ENCODE data around the gene RMND5B.
A peak's percentile ranks its signal among the peaks of the same experiment; 100 is the strongest.
"Not testable (repeated sequence)": the region's sequence is repeated elsewhere in the genome, so short reads cannot be mapped to it uniquely, and the experiment has no call there.

RMND5B gene

DNA sequence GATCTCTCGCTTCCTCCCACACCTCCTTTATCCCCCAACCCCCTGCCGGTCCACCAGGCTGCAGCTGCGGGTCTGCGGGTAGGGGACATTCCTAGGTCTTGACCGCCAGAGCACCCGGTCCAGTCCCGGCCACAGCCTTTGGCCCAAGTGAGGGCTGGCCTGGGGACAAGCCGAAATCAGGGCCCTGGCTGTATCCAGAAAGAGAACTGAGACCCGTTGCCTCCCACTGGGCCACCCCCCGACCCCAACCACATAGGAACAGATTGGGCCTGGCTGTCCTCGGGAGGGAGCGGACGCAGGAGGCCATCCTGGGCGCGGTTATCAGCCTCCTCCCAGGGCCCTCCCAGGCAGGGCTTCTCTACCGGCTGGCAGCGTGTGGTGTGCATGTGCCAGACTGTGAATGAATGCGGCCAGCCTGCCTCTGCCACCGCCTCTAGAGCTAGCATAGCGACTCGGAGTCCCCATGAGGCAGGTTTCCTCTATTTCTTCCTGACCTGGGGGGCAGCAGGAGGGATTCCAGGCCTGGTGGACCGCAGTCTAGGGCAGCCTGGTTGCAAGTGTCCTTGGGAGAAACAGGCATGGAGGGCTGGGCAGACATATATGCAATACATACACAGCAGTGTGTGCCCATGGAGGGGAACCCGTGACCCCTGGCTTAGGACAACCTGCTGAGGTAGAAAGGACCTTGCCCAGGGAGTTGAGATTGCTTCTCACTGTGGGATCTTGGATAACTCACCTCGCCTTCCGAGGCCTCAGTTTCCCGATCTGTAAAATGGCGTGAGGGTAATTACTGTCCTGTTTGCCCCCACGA lies 16.3 kb upstream of the RMND5B start:
- no peak for DNase-seq

DNA sequence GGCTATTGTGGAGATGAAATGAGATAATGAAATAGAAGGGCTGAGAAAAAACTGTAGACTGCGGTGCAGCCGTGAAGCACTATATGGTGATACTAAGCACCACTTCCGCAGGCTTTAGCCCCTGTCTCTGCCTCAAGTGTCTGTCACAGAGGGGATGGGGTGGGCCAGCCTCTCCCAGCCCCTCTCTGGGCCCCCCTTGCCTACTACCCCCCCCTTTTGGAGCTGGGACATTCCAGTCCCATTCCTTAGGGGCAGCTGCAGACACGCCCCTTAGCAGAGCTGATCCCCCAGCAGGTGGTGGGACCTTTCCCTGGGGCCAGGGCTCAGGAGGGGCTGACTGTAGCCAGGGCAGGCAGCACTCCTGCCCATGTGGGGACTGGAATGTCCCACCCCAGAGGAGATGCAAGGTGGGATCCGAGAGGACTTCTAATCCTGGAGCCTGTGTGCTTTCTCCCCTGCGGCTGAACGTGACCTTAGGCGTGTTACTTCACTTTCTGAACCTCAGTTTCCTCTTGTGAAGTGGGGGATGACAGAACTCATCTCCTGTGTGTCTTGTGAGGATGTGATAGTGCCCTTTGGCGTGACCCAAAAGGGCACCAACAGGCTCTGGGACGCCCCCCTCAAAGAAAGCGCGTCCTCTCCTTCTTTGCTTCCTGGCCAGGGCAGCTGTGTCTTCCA lies 15.5 kb upstream of the RMND5B start:
- no peak for DNase-seq

DNA sequence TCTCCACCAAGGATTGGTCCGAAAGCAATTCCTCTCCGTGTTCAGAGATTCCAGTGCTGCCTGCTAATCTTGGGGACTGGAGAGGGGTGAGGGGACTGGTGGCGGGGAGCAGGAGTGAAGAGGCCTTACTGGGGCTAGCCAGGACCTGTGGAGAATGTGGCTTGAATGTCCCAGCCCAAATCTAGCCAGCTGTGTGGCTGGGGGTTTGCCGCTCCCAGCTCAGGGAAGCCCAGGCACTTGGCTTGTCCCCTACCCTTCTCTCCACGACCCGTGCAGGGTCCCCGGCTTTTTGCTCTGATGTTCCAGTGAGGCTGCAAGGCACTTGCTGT lies 15.0 kb upstream of the RMND5B start:
- DNase-seq: no peak

- no peak for DNase-seq
Observed at GRCh38 chr5:178116143-178116885, 14.5 kb upstream of the RMND5B start.

DNA sequence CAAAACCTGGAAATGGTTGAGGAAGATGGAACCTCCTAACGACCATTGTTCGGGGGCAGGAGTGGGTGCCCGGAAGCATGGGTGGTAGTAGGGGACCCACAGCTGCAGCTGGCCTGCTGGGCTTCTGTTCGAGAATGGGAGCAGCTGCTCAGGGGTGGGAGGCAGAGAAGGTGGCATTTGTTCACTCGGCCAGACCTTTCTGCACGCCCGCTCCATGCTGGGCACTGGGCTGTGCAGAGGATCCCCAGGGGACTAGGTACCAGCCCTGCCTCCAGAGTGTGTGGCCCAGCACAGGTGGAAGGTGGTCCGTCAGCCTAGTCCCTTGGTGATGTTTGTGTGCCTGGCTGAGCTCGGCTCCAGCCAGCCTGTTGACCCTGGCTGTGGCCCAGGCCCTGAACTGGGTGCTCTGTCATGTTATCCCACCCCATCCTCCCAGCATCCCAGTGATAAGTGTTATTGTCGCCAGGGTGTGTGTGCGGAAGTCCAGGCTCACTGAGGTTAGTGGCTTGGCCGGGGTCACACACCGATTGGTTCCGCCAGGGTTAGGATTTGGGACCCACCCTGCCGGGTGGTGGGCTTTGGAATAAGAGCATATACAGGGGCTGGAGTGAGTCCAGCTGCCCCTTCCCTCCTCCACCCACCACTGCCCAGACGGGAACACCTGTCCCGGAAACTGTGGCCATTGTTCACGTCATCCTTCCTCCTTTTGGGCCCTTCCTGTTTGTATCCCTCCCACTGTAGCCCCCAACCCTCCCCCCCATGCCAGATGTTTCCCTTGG lies 12.7 kb upstream of the RMND5B start:
- no peak for DNase-seq

DNA sequence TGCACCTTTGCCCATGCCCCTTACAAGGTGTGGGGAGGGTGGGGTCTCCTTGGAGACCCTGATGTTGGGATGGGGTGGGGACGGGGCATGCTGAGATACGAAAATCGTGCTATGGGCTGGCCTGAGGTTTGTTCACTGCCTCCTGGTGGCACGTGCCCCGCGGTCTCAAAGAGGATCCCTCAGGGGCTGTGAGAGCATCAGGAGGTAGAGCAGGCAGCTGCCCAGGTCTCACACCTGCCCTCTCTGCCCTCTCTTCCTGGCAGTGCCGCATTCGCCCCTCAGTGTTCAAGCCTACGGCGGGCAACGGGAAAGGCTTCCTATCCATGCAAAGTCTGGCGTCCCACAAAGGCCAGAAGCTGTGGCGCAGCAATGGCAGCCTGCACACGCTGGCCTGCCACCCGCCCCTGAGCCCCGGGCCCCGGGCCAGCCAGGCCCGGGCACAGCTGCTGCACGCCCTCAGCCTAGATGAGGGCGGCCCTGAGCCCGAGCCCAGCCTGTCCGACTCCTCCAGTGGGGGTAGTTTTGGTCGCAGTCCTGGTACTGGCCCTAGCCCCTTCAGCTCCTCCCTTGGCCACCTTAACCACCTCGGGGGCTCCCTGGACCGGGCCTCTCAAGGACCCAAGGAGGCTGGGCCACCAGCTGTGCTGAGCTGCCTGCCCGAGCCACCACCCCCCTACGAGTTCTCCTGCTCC lies 10.8 kb upstream of the RMND5B start:
- DNase-seq: no peak

GRCh38 chr5:178120607-178121357 lies 10.0 kb upstream of the RMND5B start:
- DNase-seq: peak; percentile 71

GRCh38 chr5:178121391-178122276 lies 9.2 kb upstream of the RMND5B start:
- DNase-seq: no peak

DNA sequence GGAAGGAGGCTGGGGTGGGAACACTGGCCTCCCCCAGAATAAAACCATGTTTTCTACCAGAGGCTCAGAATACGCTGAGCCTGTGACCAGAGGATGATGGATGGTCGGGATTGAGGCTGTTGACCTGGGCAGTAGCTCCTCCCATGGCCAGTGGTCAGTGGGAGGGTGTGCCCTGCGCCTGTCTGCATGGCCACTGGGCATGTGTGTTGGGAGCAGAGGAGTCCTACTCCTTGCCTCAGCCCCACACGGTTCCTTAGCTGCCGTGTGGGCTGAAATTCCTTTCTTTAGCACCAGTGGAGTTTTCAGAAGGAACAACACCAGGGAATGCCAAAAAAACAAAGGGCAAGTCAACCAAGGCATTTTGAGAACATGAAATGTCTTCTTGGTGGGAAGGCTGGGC lies 8.5 kb upstream of the RMND5B start:
- DNase-seq: no peak

- DNase-seq: no peak
Observed at GRCh38 chr5:178123094-178123965, 7.5 kb upstream of the RMND5B start.

DNA sequence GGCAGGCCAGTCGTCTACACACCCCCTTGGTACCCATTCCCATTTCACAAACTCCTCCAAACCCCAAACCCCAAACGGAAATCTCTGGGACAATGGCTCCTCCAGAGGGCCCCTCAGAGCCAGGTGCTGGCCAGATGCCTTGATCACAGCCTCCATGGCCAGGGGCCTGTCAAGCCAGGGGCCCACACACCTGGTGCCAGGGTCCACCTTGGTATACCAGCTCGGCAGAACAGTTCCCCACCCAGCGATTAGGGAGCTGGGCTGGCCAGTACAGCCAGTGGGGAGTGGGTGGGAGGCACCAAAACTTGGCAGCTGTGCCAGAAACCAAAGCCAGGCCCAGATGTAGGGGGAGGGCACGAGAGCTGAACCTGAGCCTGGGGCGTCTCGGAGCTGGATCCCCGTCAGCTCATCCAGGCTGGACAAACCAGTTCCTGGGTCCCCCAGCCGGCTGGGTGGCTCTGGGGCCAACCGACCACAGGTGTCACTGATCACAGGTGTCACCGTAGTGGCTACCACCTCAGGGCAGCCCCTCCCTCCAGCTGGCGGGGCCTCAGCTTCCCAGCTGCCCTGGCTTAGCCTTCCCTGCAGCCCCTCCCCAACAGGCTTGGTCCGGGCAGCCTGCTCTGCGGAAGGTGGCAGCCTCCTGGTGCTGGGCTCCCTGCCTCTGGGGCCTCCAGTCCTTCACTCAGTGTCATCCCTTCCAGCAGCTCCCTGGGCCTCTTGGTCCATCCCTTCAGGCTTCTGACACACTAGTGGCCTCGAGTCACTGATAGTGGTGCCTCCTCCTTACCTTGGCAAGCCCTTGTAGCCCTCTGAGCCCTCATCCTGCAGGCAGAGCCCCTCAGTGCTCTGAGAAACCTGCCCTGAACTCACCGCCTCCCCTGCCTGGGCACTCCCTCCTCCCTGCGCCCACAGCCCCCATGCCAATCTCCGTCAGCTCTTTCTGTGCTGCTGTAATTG lies 6.6 kb upstream of the RMND5B start:
- DNase-seq: no peak

DNA sequence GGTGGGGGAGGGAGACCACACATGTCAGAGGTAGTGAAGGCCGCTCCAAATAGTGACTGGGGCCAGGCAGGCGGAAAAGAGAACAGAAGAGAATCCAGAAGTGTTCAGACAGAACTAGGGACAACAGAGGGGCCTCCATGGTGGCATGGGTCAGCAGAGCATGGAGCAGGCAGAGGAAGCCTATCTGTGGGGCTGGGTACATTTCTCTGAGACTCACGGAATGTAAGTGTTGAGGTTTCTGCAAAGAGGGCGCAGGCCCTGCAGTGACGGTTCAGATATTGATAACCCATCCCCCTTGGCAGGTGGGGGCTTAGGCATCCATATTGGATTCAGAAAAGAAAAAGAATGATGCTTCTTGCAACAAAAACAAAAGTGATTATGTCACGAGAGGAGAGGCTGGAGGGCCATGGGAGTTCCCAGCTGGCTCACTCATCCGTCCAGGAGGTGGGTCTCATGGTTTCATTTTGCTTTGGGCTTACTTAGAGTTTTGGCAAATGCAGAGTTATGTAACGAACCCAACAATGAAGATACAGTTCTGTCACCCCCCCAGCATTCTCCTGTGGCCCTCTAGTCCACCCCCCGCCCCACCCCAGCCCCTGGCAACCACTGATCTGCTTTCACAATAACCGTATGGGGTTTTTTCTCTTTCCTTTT lies 5.4 kb upstream of the RMND5B start:
- DNase-seq: no peak

GRCh38 chr5:178126556-178126955 lies 4.3 kb upstream of the RMND5B start:
- DNase-seq: no peak

- DNase-seq: not testable (repeated sequence)
Observed at GRCh38 chr5:178127300-178128009, 3.4 kb upstream of the RMND5B start.

DNA sequence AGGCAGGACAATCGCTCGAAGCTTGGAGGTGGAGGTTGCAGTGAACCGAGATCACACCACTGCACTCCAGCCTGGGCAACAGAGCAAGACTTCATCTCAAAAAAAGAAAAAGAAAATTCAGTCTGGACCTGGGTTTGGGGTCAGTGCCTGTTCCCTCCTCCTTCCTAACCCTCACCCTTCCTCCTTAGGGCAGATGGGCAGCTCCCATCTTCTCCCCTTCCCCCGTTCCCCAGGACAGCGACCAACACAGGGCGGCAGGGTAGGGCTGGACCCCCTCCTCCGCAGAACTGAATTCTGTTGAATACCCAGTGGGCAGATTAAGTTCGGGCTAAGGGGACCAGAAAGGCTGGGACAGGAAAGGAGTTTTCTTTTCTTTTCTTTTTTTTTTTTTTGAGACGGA lies 1.5 kb upstream of the RMND5B start:
- no peak for DNase-seq

DNA sequence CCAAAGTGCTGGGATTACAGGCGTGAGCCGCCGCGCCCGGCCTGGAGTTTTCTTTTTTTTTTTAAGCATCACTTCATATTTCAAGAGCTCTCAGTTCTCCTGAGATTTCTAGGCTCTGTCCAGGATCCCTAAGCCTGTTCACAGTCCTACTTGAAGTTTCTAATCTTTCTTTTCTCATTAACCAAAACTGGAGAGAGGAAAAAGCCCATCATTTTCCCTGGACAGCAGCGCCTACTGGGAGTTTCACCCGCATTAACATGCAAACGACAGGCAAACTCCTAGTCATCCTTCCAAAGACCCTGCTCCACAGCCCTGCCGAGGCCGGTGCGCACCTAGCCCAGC lies 609 bp upstream of the RMND5B start:
- DNase-seq: not testable (repeated sequence)

- no peak for DNase-seq
Observed at GRCh38 chr5:178131446-178131996, 707 bp downstream of the RMND5B start.

Measured in NCI-H1436 (cell line).